Measurements from ENCODE around the gene ANKRD33. TPM values are rescaled to one million over a fixed set of nuclear protein-coding genes. Genes with fewer than 3 reads are reported as not detected.

The ANKRD33 gene
- total RNA-seq, 1 experiment from 2014 or later: 0.81 TPM

- Histone ChIP-seq H3K27ac (ENCODE audit: insufficient read length, low read depth, low read length) (no peak overlapping the region), H2BK15ac (ENCODE audit: low read depth, low read length) (no peak overlapping the region), H3T11ph (ENCODE audit: low read length) (no peak overlapping the region), H2BK12ac (ENCODE audit: insufficient read length, low read depth, low read length) (no peak overlapping the region), H3K14ac (ENCODE audit: insufficient read depth, low read length) (no peak overlapping the region), H3K79me2 (ENCODE audit: insufficient read depth, low read length) (no peaks in the 10 kb centered on the region), H3K23ac (ENCODE audit: insufficient read length, low read depth, low read length) (no peak overlapping the region), H3K4ac (ENCODE audit: low read depth, low read length) (no peak overlapping the region), H2BK20ac (ENCODE audit: low read depth, low read length, poor library complexity, severe bottlenecking) (no peak overlapping the region), H3K9ac (ENCODE audit: extremely low read depth, insufficient read length, low read length) (no peak overlapping the region), H4K20me1 (ENCODE audit: control insufficient read depth, insufficient read depth, insufficient read length) (no peaks in the 10 kb centered on the region), H3K23me2 (ENCODE audit: insufficient read length, low read depth, low read length, poor library complexity, severe bottlenecking) (no peaks in the 10 kb centered on the region), H3K79me1 (ENCODE audit: insufficient read depth, low read depth, low read length, poor library complexity, severe bottlenecking) (no peaks in the 10 kb centered on the region), H4K5ac (ENCODE audit: insufficient read length, low read depth, low read length) (no peak overlapping the region), H2AFZ (ENCODE audit: low read length) (no peak overlapping the region), H4K8ac (replicated peaks; ENCODE audit: insufficient read length, low read depth, low read length) (no peak overlapping the region), H4K91ac (ENCODE audit: insufficient read length, low read depth, low read length) (no peak overlapping the region), H3K27me3 (ENCODE audit: insufficient read depth, low read length) (no peaks in the 10 kb centered on the region), H3K4me2 (ENCODE audit: insufficient read depth, insufficient read length, low read length) (no peak overlapping the region), H3K4me1 (ENCODE audit: insufficient read depth, low read length) (no peaks in the 10 kb centered on the region; the same call in 1 of the 2 replicates), H3K56ac (ENCODE audit: insufficient read length, low read depth, low read length) (no peak overlapping the region), H3K18ac (ENCODE audit: insufficient read length, low read depth, low read length) (no peak overlapping the region), H2AK5ac (ENCODE audit: insufficient read length, low read length) (no peak overlapping the region), H2BK120ac (ENCODE audit: low read depth, low read length, poor library complexity, severe bottlenecking) (no peak overlapping the region), H3K9me3 (ENCODE audit: control insufficient read depth, low read depth, low read length) (no peaks in the 10 kb centered on the region), H2BK5ac (ENCODE audit: insufficient read length, low read length) (no peak overlapping the region)
- DNase-seq: no peak
- no peak overlapping the region for H3K27ac Mint-ChIP-seq
- no peak for TF ChIP-seq CTCF (conservative IDR thresholded peaks at IDR 0.05)
- peaks cover 15% of the 10 kb centered on the region for H3K27me3 Mint-ChIP-seq (ENCODE audit: low read depth)
- no CpG with 5 or more reads among the region's 4 CpGs for WGBS (ENCODE audit: extremely low coverage, insufficient read length, low lambda C conversion rate)
- H3K4me3 Mint-ChIP-seq: no peak overlapping the region
- H3K4me1 Mint-ChIP-seq: peaks cover 6 to 8% of the 10 kb centered on the region in 2 experiments; a peak in 3 of 4 replicates
- H3K36me3 Mint-ChIP-seq (ENCODE audit: insufficient read depth in 1 of 3, low read depth in 3 of 3): no peaks in the 10 kb centered on the region
- no peaks in the 10 kb centered on the region for H3K9me3 Mint-ChIP-seq
Observed at GRCh38 chr12:51934080-51934479, 46.2 kb downstream of the ANKRD33 start.

Measured in H9 (cell line).